ENCODE results near the gene APMAP.
"Not testable (repeated sequence)": the region's sequence is repeated elsewhere in the genome, so short reads cannot be mapped to it uniquely, and the experiment has no call there.

Gene APMAP

GRCh38 chr20:25011261-25011660 is 18.7 kb upstream of the APMAP start:
- DNase-seq (ENCODE audit: low read depth, low spot score), result no peak
- no peak overlapping the region for H3K4me3 ChIP-seq (ENCODE audit: low read length)

DNA sequence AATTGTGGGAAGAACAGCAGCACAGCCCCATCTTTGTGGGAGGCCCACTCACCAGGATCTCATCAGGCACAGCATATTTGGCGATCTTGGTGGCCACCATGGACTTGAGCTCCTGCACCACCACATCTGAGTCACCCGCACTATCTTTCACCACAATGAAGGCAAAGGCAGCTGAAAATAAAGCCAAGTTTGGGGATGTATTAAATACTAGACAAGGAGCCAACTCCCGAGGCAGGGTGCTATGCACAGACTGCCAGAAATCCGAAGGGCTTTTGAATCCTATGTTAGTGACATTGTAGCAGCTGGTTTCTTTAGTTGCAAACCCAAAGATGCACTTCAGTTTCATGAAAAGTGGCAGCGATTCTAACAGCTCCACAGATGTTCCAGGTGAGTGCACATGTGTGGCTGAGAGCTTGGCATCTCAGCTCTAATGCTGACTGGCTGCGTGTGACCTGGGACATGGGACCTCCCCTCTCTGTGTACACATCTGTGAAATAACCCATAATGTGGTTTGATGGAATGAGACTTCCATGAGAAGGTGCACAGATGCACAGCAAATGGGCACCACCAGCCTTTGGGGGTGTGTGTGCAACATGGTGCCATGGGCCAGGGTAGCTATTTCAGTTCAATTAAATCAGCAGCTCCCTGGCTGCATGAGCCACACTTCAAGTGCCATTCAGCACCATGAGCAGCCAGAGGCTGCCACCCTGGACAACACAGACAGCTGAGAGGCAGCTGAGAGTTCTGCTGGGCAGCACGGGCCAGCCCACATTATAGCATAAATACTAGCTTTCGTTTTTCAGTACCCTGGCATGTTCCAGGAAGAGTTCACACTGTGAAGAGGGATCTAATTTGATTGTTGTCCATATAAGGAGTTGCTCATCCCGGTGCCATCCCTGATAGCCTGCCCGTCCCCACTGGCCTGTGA is 16.9 kb upstream of the APMAP start:
- H3K4me3 ChIP-seq (ENCODE audit: low read length), result no peak overlapping the region
- DNase-seq (ENCODE audit: low read depth, low spot score), result no peak

DNA sequence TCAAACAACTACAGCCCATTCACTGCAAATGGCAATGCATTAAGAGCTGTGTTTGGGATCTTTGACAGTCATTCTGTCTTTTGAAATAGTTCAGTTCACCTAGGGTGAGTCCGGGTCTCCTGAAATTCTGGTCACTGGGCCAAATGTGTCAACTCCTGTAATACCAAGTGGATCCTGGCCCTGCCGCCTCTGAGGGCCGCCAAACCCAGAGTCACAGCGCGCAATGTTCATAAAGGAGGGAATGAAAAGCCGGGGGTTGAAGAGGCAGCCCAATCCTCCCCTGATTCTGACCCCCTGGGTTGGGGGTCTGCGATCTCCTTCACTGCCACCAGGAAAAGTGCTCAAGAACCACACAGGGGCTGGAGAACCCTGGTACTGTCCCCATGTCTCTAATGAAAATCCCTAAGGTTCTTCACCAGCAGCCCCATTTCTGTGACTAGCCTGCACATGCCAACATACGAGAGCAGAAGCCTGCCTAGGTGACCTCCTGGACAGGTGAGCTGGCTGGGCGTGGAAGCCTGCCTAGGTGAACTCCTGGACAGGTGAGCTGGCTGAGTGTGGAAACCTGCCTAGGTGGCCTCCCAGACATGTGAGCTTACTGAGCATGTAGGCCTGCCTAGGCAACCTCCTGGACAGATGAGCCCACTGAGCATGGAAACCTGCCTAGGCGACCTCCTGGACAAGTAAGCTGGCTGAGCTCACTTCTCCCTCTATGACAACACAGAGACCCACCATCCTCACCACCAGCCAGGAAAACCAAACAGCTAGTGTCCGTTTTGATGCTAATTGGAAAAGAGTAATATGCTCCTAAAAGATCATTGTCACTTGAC is 16.1 kb upstream of the APMAP start:
- H3K4me3 ChIP-seq (ENCODE audit: low read length), result no peak overlapping the region

GRCh38 chr20:25007491-25008305 is 15.1 kb upstream of the APMAP start:
- no peak overlapping the region for H3K4me3 ChIP-seq (ENCODE audit: low read length)
- DNase-seq (ENCODE audit: low read depth, low spot score), result no peak

More for the DNA sequence above, 16.1 kb upstream of the APMAP start:
- DNase-seq (ENCODE audit: low read depth, low spot score), result no peak

DNA sequence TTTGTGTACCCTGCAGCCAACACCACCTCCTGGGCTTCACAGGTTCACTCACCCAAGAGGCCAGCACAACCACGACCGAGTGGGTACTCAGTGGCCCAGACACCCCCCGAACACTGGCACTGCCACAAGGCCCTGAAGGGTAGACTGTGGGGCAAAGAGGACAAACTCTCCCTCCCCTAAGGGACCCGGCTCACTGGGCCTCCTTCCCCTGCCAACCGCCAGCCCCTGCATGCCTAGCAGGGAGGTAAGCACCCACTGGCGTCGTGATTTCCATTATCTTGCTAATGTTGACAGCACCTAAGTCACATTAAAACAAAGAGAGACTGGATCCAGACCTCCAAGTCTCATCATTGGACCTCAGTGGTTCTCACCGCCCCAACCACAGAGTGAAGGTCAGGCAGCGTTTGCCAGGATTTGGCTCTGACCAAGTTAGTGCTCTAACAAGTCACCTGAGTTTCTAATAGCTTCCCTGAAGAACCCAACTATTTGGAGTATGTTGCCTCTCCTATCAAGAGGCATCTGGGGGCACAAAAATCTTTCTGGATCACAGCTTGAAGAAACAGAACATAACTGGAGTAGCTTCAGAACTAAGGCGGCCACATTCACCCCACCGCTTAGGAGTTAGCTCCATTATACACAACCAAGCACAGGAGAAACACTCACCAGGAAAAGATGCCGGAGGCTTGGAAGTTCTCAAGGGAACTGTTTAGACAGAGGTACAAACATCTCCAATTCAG is 14.0 kb upstream of the APMAP start:
- DNase-seq (ENCODE audit: low read depth, low spot score), result no peak
- no peak overlapping the region for H3K4me3 ChIP-seq (ENCODE audit: low read length)

DNA sequence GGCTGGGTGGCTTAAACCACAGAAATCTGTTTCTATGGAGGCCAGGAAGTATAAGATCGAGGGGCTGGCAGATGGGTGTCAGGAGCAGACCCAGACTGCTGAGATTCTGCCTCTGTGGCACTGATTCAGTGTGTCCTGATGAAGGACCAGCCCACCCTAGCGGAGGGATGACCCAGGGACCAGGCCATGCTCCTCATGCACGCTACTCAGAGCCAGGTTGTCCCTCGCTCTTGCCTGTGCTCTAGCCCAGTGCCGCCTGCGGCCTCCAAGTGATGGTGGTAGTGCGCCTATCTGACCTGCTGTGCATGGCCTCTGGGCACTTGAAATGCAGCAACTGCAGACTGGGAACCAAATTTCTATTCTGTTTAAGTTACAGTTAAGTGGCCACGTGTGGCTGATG is 13.1 kb upstream of the APMAP start:
- no peak overlapping the region for H3K4me3 ChIP-seq (ENCODE audit: low read length)
- DNase-seq (ENCODE audit: low read depth, low spot score), result no peak

GRCh38 chr20:25005220-25005619 is 12.7 kb upstream of the APMAP start:
- no peak overlapping the region for H3K4me3 ChIP-seq (ENCODE audit: low read length)
- DNase-seq (ENCODE audit: low read depth, low spot score), result no peak

- no peak for DNase-seq (ENCODE audit: low read depth, low spot score)
- no peak overlapping the region for H3K4me3 ChIP-seq (ENCODE audit: low read length)
Measured at GRCh38 chr20:25003002-25003401, 10.5 kb upstream of the APMAP start.

DNA sequence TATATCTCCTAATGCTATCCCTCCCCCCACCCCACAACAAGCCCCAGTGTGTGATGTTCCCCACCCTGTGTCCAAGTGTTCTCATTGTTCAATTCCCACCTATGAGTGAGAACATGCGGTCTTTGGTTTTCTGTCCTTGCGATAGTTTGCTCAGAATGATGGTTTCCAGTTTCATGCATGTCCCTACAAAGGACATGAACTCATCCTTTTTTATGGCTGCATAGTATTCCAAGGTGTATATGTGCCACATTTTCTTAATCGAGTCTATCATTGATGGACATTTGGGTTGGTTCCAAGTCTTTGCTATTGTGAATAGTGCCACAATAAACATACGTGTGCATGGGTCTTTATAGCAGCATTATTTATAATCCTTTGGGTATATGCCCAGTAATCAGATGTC is 8.8 kb upstream of the APMAP start:
- not testable (repeated sequence) for H3K4me3 ChIP-seq (ENCODE audit: low read length); DNase-seq (ENCODE audit: low read depth, low spot score)

DNA sequence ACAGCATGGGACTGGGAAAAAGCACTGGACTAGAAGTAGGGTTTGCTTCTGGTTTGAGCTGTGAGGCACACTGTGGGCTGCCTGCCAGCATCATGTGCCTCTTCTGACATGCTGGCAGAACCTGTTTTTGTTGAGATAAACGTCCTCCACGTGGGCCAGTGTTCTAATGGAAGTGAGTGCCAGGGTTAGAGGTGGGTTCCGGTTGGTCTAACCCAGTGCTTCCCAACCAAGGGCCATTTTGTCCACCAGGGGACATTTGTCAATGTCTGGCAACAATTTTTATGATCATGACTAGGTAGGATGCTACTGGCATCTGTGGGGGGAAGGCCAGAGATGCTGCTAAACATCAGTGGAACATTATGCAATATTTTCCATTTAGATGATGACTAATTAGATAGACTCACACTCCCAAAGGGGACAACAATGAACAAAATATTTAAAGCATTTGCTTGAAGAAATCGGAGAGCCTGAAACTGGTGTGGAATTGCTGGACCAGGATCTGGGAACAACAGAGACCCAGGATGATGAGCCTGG is 7.8 kb upstream of the APMAP start:
- no peak for DNase-seq (ENCODE audit: low read depth, low spot score)
- no peak overlapping the region for H3K4me3 ChIP-seq (ENCODE audit: low read length)

GRCh38 chr20:24999568-24999967 is 7.0 kb upstream of the APMAP start:
- DNase-seq (ENCODE audit: low read depth, low spot score), result no peak
- H3K4me3 ChIP-seq (ENCODE audit: low read length), result no peak overlapping the region

- DNase-seq (ENCODE audit: low read depth, low spot score), result no peak
- H3K4me3 ChIP-seq (ENCODE audit: low read length), result no peak overlapping the region
Measured at GRCh38 chr20:24998631-24999445, 6.3 kb upstream of the APMAP start.

- DNase-seq (ENCODE audit: low read depth, low spot score), result no peak
- no peak overlapping the region for H3K4me3 ChIP-seq (ENCODE audit: low read length)
Measured at GRCh38 chr20:24998121-24998520, 5.6 kb upstream of the APMAP start.

GRCh38 chr20:24996449-24997377 is 4.2 kb upstream of the APMAP start:
- DNase-seq (ENCODE audit: low read depth, low spot score), result no peak
- H3K4me3 ChIP-seq (ENCODE audit: low read length), result no peak overlapping the region

DNA sequence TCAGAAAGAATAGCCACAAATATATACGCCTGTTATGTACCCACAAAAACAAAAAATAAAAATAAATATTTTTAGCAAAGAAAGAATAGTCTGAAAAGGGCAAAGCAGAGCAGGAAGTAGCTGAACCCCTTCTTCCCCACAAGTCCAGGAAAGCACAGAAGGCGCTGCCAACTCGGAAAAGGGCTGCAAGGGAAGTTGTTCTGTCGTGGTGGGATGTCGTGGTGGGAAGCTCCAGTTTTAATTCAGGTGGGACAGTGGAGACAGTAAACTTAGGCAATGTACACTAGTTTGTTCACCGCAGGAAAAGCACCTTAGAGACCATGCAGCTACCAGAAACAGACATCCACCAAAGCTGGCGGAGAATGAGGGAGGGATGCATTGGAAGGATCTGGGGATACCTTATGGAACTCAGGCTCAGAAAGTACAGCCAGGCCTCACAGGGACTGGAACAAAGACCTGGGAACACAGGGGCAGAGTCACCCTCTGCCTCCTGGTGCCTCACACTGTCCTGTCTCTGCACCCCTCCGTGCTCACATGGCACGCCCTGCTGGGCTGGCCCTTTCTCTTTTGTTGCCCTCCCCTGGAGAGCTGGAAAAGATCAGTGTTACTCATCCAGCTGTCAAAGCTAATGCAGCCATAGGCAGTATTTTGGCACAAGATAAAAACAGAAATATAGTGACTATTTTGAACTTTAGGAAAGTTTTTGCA is 3.3 kb upstream of the APMAP start:
- no peak overlapping the region for H3K4me3 ChIP-seq (ENCODE audit: low read length)
- no peak for DNase-seq (ENCODE audit: low read depth, low spot score)

Data from Jurkat, Clone E6-1 (cell line).